ENCODE results near the gene CCL28. TPM values are rescaled to one million over a fixed set of nuclear protein-coding genes. Genes with fewer than 3 reads are reported as not detected.

Gene CCL28
- total RNA-seq, 4 donors from 2014 or later, result 1.2 to 3.7 (median 2.2) TPM

DNA sequence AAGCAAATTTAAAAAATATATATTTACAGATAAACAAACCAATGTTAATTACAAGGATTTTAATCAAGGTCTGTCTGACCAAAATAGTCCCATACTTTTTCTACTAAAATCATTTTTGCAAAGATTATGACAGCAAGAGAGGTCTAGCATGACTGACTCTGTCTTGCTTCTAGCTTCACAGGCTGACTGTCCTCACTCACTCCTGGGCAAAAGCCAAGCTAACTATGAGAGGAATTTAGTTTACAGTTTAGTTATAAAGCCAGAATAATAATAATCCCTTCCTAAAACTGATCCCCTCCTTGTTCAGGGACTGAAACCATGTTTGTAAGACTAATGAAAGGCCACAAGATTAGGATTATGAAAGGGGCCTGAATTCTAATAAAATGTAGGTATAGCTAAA is 53.5 kb downstream of the CCL28 start:
- TF ChIP-seq, protein P1, sequence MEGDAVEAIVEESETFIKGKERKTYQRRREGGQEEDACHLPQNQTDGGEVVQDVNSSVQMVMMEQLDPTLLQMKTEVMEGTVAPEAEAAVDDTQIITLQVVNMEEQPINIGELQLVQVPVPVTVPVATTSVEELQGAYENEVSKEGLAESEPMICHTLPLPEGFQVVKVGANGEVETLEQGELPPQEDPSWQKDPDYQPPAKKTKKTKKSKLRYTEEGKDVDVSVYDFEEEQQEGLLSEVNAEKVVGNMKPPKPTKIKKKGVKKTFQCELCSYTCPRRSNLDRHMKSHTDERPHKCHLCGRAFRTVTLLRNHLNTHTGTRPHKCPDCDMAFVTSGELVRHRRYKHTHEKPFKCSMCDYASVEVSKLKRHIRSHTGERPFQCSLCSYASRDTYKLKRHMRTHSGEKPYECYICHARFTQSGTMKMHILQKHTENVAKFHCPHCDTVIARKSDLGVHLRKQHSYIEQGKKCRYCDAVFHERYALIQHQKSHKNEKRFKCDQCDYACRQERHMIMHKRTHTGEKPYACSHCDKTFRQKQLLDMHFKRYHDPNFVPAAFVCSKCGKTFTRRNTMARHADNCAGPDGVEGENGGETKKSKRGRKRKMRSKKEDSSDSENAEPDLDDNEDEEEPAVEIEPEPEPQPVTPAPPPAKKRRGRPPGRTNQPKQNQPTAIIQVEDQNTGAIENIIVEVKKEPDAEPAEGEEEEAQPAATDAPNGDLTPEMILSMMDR (IDR thresholded peaks at IDR 0.05; ENCODE audit: low read depth), result no peak

DNA sequence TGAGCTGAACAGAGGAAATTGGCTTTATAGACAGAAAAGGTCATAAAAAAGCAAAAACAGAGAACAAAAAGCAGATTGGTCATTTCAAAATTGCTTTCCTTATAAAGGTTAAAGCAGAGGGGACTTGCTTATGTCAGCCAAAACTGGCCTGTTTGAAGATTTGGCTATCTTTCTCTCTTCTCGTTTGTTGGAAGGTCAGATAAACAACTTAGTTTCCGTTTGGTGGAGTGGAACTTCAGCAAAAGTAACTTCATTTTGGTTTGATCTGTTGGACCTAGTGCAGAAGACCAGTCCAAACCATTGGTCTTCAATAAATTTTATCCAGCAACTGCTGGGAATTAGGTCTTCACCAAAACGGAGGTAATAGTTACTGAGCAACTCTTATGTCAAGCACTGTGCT is 53.9 kb downstream of the CCL28 start:
- TF ChIP-seq, protein P1 (IDR thresholded peaks at IDR 0.05; ENCODE audit: low read depth), result no peak

DNA sequence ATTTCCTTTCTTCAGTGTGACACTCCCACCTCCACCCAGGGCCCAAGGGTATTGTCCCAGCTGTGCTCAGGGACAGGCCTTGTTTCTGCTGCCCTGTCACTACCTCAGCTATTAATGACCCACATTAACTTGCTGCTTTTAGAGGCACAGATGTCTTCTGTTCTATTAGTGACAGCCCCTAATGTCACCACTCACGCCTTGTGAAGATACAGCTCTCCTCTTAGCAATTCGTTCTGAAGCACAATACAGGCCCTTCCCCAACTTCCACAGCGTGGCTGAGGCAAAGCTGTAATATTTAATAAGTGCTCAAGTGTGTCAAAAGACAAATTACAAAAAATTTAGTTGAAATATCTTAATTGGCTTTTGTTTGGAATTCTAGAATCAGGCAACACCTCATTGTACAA is 54.3 kb downstream of the CCL28 start:
- TF ChIP-seq, protein P1 (IDR thresholded peaks at IDR 0.05; ENCODE audit: low read depth), result no peak

DNA sequence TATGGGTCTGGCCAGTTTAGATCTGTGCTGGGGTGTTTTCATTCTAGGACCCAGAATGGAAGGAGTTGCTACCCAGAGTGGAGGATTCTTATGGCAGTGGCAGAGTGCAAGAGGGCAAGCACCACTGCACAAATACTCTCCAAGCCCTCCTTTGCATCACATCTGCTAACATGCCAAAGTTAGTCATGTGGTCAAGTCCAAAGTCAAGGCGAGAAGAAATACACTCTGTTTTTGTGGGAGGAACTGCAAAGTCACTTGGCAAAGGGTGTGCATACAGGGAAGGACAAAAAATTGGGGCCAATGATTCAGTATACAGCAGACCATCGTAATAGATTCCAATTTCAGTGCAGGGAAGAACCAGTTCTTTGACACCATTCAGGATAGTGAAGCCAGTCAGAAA is 55.1 kb downstream of the CCL28 start:
- TF ChIP-seq, protein P1 (IDR thresholded peaks at IDR 0.05; ENCODE audit: low read depth), result no peak

DNA sequence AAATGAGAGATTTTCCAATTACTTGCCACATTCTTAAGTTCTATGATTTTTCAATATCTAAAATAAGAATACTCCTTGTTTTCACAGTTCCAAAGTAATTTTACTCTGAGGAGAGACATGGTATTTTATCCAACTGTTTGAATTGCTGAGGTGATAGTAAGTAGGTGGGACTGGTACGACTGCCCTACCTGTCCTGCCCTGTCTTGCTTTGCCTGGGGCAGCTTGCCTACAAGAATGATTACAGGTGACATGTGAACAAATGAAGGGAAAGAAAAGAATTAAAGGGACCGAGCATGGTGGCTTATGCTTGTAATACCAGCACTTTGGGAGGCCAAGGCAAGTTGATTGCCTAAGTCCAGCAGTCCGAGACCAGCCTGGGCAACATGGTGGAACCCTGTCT is 57.4 kb downstream of the CCL28 start:
- TF ChIP-seq, protein P1 (IDR thresholded peaks at IDR 0.05; ENCODE audit: low read depth), result no peak

DNA sequence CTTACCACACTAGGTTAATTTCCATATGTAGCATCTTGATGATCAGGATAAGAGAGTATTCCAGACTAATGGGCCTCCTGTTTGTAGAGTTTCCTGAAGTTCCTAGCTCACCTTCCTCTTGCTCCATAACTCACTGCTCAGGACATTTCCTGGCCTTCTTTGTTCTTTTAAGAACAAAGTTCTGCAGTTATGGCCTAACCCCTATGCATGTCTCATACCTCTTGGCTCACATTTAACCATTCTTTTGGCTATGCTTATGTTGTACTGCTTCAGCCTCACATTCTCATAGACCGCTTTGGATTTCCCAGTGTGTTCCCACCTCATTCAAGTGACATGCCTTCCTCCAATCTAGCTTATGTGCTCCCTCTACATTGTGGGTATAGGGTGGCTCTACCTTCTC is 58.5 kb downstream of the CCL28 start:
- TF ChIP-seq, protein P1 (IDR thresholded peaks at IDR 0.05; ENCODE audit: low read depth), result no peak

DNA sequence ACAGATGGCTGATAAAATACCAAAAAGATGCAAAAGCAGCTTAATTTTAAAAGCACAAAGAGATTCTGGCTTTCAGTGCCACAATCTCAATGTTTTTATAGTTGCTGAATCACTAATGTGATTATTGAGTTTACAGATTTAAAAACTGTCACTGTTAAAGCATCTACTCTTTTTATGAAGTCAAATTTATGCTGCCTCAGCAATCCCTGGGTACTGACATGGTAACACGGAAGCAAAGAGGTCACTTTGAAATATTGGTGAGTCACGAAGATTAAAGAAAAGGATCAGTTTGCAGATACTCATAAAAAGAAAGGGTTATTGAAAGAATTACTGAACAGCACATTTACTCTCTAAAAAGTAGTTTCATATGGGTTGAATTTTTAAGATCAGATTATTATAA is 59.3 kb downstream of the CCL28 start:
- TF ChIP-seq, protein P1 (IDR thresholded peaks at IDR 0.05; ENCODE audit: low read depth), result no peak

Data from subcutaneous adipose tissue (tissue), 4 donors.